ENCODE data around the gene CCDC198. TPM values are rescaled to one million over a fixed set of nuclear protein-coding genes. Genes with fewer than 3 reads are reported as not detected.
A peak's percentile ranks its signal among the peaks of the same experiment; 100 is the strongest.

Gene CCDC198
- total RNA-seq (ENCODE audit: insufficient read depth, low replicate concordance), result 2.2 TPM

- no peak for DNase-seq (ENCODE audit: low spot score)
Observed at GRCh38 chr14:57493467-57494181, at the start of gene CCDC198. CCDC198 (minus strand) TSS chr14:57493857; CDS start chr14:57493715, 142 bp downstream.

GRCh38 chr14:57533214-57533613 is 39.6 kb upstream of the CCDC198 start:
- DNase-seq (ENCODE audit: low spot score), result peak; percentile 53

GRCh38 chr14:57530571-57530970 is 36.9 kb upstream of the CCDC198 start:
- DNase-seq (ENCODE audit: low spot score), result no peak

GRCh38 chr14:57526942-57527341 is 33.3 kb upstream of the CCDC198 start:
- no peak for DNase-seq (ENCODE audit: low spot score)

- DNase-seq (ENCODE audit: low spot score), result no peak
Observed at GRCh38 chr14:57519043-57519442, 25.4 kb upstream of the CCDC198 start.

- peak; percentile 31 for DNase-seq (ENCODE audit: low spot score)
Observed at GRCh38 chr14:57512220-57512619, 18.6 kb upstream of the CCDC198 start.

GRCh38 chr14:57508756-57509155 is 15.1 kb upstream of the CCDC198 start:
- no peak for DNase-seq (ENCODE audit: low spot score)

GRCh38 chr14:57502586-57503254 is 9.1 kb upstream of the CCDC198 start:
- peak; percentile 96 for DNase-seq (ENCODE audit: low spot score)

GRCh38 chr14:57501039-57501557 is 7.4 kb upstream of the CCDC198 start:
- no peak for DNase-seq (ENCODE audit: low spot score)

GRCh38 chr14:57498659-57499058 is 5.0 kb upstream of the CCDC198 start:
- no peak for DNase-seq (ENCODE audit: low spot score)

GRCh38 chr14:57498035-57498434 is 4.4 kb upstream of the CCDC198 start:
- no peak for DNase-seq (ENCODE audit: low spot score)

GRCh38 chr14:57495416-57495815 is 1.8 kb upstream of the CCDC198 start:
- no peak for DNase-seq (ENCODE audit: low spot score)

- DNase-seq (ENCODE audit: low spot score), result peak; percentile 50
Observed at GRCh38 chr14:57492859-57493258, 798 bp downstream of the CCDC198 start.

- DNase-seq (ENCODE audit: low spot score), result no peak
Observed at GRCh38 chr14:57491640-57492039, 2.0 kb downstream of the CCDC198 start.

GRCh38 chr14:57487771-57488170 is 5.9 kb downstream of the CCDC198 start:
- DNase-seq (ENCODE audit: low spot score), result peak; percentile 61

- DNase-seq (ENCODE audit: low spot score), result peak; percentile 58
Observed at GRCh38 chr14:57486767-57487379, 6.8 kb downstream of the CCDC198 start.

- DNase-seq (ENCODE audit: low spot score), result no peak
Observed at GRCh38 chr14:57485635-57486034, 8.0 kb downstream of the CCDC198 start.

- DNase-seq (ENCODE audit: low spot score), result no peak
Observed at GRCh38 chr14:57482120-57482519, 11.5 kb downstream of the CCDC198 start.

- DNase-seq (ENCODE audit: low spot score), result no peak
Observed at GRCh38 chr14:57480051-57480450, 13.6 kb downstream of the CCDC198 start.

- DNase-seq (ENCODE audit: low spot score), result no peak
Observed at GRCh38 chr14:57479197-57479596, 14.5 kb downstream of the CCDC198 start.

GRCh38 chr14:57478050-57478449 is 15.6 kb downstream of the CCDC198 start:
- no peak for DNase-seq (ENCODE audit: low spot score)

- DNase-seq (ENCODE audit: low spot score), result no peak
Observed at GRCh38 chr14:57470909-57471308, 22.7 kb downstream of the CCDC198 start.
